HepG2 (cell line): ENCODE results near the gene COCH. TPM values are rescaled to one million over a fixed set of nuclear protein-coding genes. Genes with fewer than 3 reads are reported as not detected.

ENCODE experiments used
- ATAC-seq: fragments of 200-7000 bp; cut with Tn5 transposase; 3 replicates; pipeline ENCODE4 v1.9.1; 2020; ENCODE audit warnings: mild to moderate bottlenecking, moderate library complexity
- BruUV-seq: library from RNA; stranded (reverse); fragments of 400-500 nt; replicated peaks from 2 replicates; lab custom pipeline; 2021; lab: Mats Ljungman, UMichigan
- CTCF ChIA-PET: fragments of 300-600 bp; formaldehyde crosslinking; extraction: SDS; loops from one replicate; lab custom pipeline; 2021; ENCODE audit warnings: low total read pairs, inconsistent platforms, low intra/inter-chr PET ratio; lab: Yijun Ruan, JAX
- POLR2A ChIA-PET: fragments of 350-600 bp; sonication (Branson Sonifier 250); formaldehyde crosslinking; loops from one replicate; lab custom pipeline; 2020; ENCODE audit warnings: antibody characterized with exemption, inconsistent platforms; lab: Yijun Ruan, JAX
- DNase-seq: peaks from one replicate; pipeline ENCODE4 v3.0.0-alpha.2; 2015; ENCODE audit warnings: low spot score
- FAIRE-seq: peaks from 3 replicates; lab custom pipeline; 2011; peaks lifted over from hg19 to GRCh38; lab: Jason Lieb, UNC
- H2AFZ ChIP-seq: one replicate; pipeline ENCODE4 v1.6.1; 2011; ENCODE audit warnings: low read length, inconsistent platforms
- H3K27ac ChIP-seq: fragments of 300-600 bp; 3 replicates; pipeline ENCODE4 v1.8.0; 2011; ENCODE audit warnings: mixed run types, mild to moderate bottlenecking, mixed read lengths, low read length, inconsistent platforms; ENCODE audit not compliant: insufficient read depth; ENCODE audit errors: extremely low read length
- H3K27me3 ChIP-seq, 2 experiments: fragments of 200-600 bp in 1 of 2; 2 replicates in 1 of 2; 3 replicates in 1 of 2; pipeline versions ENCODE4 v1.6.0 to v1.8.0; 2011; ENCODE audit warnings: low read length in 2 of 2, mild to moderate bottlenecking in 2 of 2, moderate library complexity in 2 of 2, inconsistent platforms in 1 of 2; ENCODE audit not compliant: insufficient read depth in 2 of 2, control insufficient read depth in 1 of 2
- H3K36me3 ChIP-seq, 2 experiments: fragments of 200-600 bp in 1 of 2; replicated peaks in 1 of 2; 2 replicates in 1 of 2; 3 replicates in 1 of 2; pipeline versions ENCODE4 v1.5.1 to v1.8.0; 2011; ENCODE audit warnings: low read length in 2 of 2, inconsistent platforms in 1 of 2; ENCODE audit not compliant: insufficient read depth in 2 of 2, control insufficient read depth in 1 of 2
- H3K4me1 ChIP-seq: 2 replicates; pipeline ENCODE4 v1.5.1; 2012; ENCODE audit warnings: low read length, inconsistent platforms; ENCODE audit not compliant: insufficient read depth
- H3K4me2 ChIP-seq: 2 replicates; pipeline ENCODE4 v1.6.0; 2011; ENCODE audit warnings: low read depth, low read length, inconsistent platforms
- H3K4me3 ChIP-seq, 3 experiments: fragments of 200-600 bp in 1 of 3; sonication (generic), shearing (Covaris generic) in 1 of 3; replicated peaks in 1 of 3; 2 replicates each; pipeline ENCODE4 v1.5.1; 2011 to 2016; ENCODE audit warnings: low read length in 3 of 3, inconsistent platforms in 2 of 3, low read depth in 2 of 3, mild to moderate bottlenecking in 2 of 3, control low read depth in 1 of 3, mixed read lengths in 1 of 3; ENCODE audit not compliant: insufficient read depth in 1 of 3
- H3K79me2 ChIP-seq: one replicate; pipeline ENCODE4 v1.6.1; 2011; ENCODE audit warnings: low read length, inconsistent platforms; ENCODE audit not compliant: insufficient read depth
- H3K9ac ChIP-seq: 2 replicates; pipeline ENCODE4 v1.6.0; 2011; ENCODE audit warnings: mild to moderate bottlenecking, low read depth, low read length, inconsistent platforms; ENCODE audit not compliant: insufficient read depth
- H3K9me3 ChIP-seq: 2 replicates; pipeline ENCODE4 v1.5.1; 2012; ENCODE audit warnings: mild to moderate bottlenecking, low read length
- H4K20me1 ChIP-seq: 2 replicates; pipeline ENCODE4 v1.6.0; 2011; ENCODE audit warnings: inconsistent platforms, mild to moderate bottlenecking, low read length, moderate library complexity; ENCODE audit not compliant: insufficient read depth
- AGO2 ChIP-seq: fragments of 200-400 bp; formaldehyde crosslinking; optimal IDR thresholded peaks from 2 replicates; pipeline ENCODE3; 2017; ENCODE audit warnings: mild to moderate bottlenecking, low read depth, low read length, moderate library complexity
- ARNTL ChIP-seq: sonication (generic); formaldehyde crosslinking; IDR thresholded peaks from 2 replicates; pipeline ENCODE4 v1.4.0; 2020; ENCODE audit warnings: mild to moderate bottlenecking, missing genetic modification reagents
- NFYB ChIP-seq: sonication (generic); formaldehyde crosslinking; IDR thresholded peaks from 2 replicates; pipeline ENCODE4 v1.4.0; 2020; ENCODE audit warnings: missing genetic modification reagents
- NPAS2 ChIP-seq: sonication (generic); formaldehyde crosslinking; IDR thresholded peaks from 2 replicates; pipeline ENCODE4 v1.8.0; 2022; ENCODE audit warnings: mild to moderate bottlenecking, missing genetic modification reagents, borderline replicate concordance
- POLR2AphosphoS2 ChIP-seq: IDR thresholded peaks from 2 replicates; pipeline ENCODE4 v1.6.1; 2011; ENCODE audit warnings: low read depth, low read length, improper control_type of control experiment
- REXO4 ChIP-seq: sonication (generic); formaldehyde crosslinking; IDR thresholded peaks from 2 replicates; pipeline ENCODE4 v1.8.0; 2022; ENCODE audit warnings: missing genetic modification reagents, mild to moderate bottlenecking, borderline replicate concordance
- RXRA ChIP-seq: sonication (generic); formaldehyde crosslinking; IDR thresholded peaks from 2 replicates; pipeline ENCODE4 v1.5.1; 2020; ENCODE audit warnings: missing genetic modification reagents
- SIX4 ChIP-seq: sonication (generic); formaldehyde crosslinking; IDR thresholded peaks from 2 replicates; pipeline ENCODE4 v1.4.0; 2020; ENCODE audit warnings: missing genetic modification reagents
- SOX5 ChIP-seq: IDR thresholded peaks from 2 replicates; pipeline ENCODE4 v1.6.1; 2016; ENCODE audit warnings: borderline replicate concordance
- ZBTB21 ChIP-seq: sonication (generic); formaldehyde crosslinking; IDR thresholded peaks from 2 replicates; pipeline ENCODE4 v1.4.0; 2020; ENCODE audit warnings: missing genetic modification reagents
- ZFX ChIP-seq: sonication (generic); formaldehyde crosslinking; IDR thresholded peaks from 2 replicates; pipeline ENCODE4 v1.4.0; 2020; ENCODE audit warnings: mild to moderate bottlenecking, low read depth, missing genetic modification reagents, moderate library complexity
- ZIK1 ChIP-seq: sonication (generic); formaldehyde crosslinking; IDR thresholded peaks from 2 replicates; pipeline ENCODE4 v1.5.0; 2020; ENCODE audit warnings: mild to moderate bottlenecking, low read depth, missing genetic modification reagents, borderline replicate concordance
- ZMYM4 ChIP-seq: sonication (generic); formaldehyde crosslinking; IDR thresholded peaks from 2 replicates; pipeline ENCODE4 v1.8.1; 2023; ENCODE audit warnings: mild to moderate bottlenecking, missing genetic modification reagents
- ZNF138 ChIP-seq: sonication (generic); formaldehyde crosslinking; IDR thresholded peaks from 2 replicates; pipeline ENCODE4 v1.5.0; 2020; ENCODE audit warnings: mild to moderate bottlenecking, low read depth, missing genetic modification reagents
- ZNF30 ChIP-seq: sonication (generic); formaldehyde crosslinking; IDR thresholded peaks from 2 replicates; pipeline ENCODE4 v1.5.0; 2020; ENCODE audit warnings: mild to moderate bottlenecking, missing genetic modification reagents
- ZNF33B ChIP-seq: sonication (generic); formaldehyde crosslinking; IDR thresholded peaks from 2 replicates; pipeline ENCODE4 v1.5.1; 2020; ENCODE audit warnings: mild to moderate bottlenecking, missing genetic modification reagents
- ZNF468 ChIP-seq: sonication (generic); formaldehyde crosslinking; IDR thresholded peaks from 2 replicates; pipeline ENCODE4 v1.8.0; 2022; ENCODE audit warnings: mild to moderate bottlenecking, moderate library complexity, missing genetic modification reagents
- ZNF644 ChIP-seq: IDR thresholded peaks from 2 replicates; pipeline ENCODE4 v1.6.1; 2016; ENCODE audit warnings: low read depth
- WGBS: methylation state at CpG from one replicate; pipeline ENCODE4 v1.1.6; 2017; ENCODE audit warnings: low lambda C conversion rate; 5-methylcytosine and 5-hydroxymethylcytosine counted together
- in situ Hi-C: cut with HindIII; loops from 2 replicates; pipeline ENCODE4 v1.10.0; 2017; ENCODE audit warnings: low pct_unique_long_range_greater_than_20kb; ENCODE audit not compliant: extremely low pct_ligation_motif_present
- intact Hi-C: fragments of 100-400 bp; cut with micrococcal nuclease; formaldehyde crosslinking; loops from one replicate; pipeline ENCODE4 v1.10.0; 2022; ENCODE audit not compliant: unreplicated experiment
- polyA plus RNA-seq, 8 experiments: library from polyadenylated mRNA; depleted of rRNA in 3 of 8; stranded (reverse) in 7 of 8; unstranded in 1 of 8; fragments of >200 nt; fragmentation: Illumina TruSeq in 4 of 8; extraction: Trizol in 4 of 8; gene quantifications; 2 replicates each; pipeline versions ENCODE4 v1.2.1 to v1.2.3, GENCODE V29; 2011 to 2016; ENCODE audit warnings: low read depth in 4 of 8, missing spikeins in 1 of 8, mixed read lengths in 1 of 8; ENCODE audit not compliant: insufficient read depth in 1 of 8
- total RNA-seq, 5 experiments: library from RNA; depleted of rRNA; stranded (reverse); fragments of >200 nt; fragmentation: Illumina TruSeq; extraction: Trizol; gene quantifications; 2 replicates each; pipeline ENCODE4 v1.2.3, GENCODE V29; 2016; ENCODE audit warnings: low read depth in 1 of 5
- TF ChIP-seq, protein P1 (sequence below): sonication (generic); formaldehyde crosslinking; IDR thresholded peaks from 2 replicates; pipeline ENCODE4 v1.5.0; 2020; ENCODE audit warnings: mild to moderate bottlenecking, low read depth, missing genetic modification reagents, borderline replicate concordance
- TF ChIP-seq, protein P2 (sequence below): sonication (generic); formaldehyde crosslinking; IDR thresholded peaks from 2 replicates; pipeline ENCODE4 v1.5.1; 2020; ENCODE audit warnings: mild to moderate bottlenecking, missing genetic modification reagents
- TF ChIP-seq, protein P3 (sequence below): sonication (generic); formaldehyde crosslinking; IDR thresholded peaks from 2 replicates; pipeline ENCODE4 v1.5.0; 2020; ENCODE audit warnings: missing genetic modification reagents

The COCH gene
- total and polyA plus RNA-seq, 2 of the 13 experiments (the other 11 are each of a cell fraction or from before 2014, with no cell fraction given), result 78.2 to 79.3 TPM

DNA sequence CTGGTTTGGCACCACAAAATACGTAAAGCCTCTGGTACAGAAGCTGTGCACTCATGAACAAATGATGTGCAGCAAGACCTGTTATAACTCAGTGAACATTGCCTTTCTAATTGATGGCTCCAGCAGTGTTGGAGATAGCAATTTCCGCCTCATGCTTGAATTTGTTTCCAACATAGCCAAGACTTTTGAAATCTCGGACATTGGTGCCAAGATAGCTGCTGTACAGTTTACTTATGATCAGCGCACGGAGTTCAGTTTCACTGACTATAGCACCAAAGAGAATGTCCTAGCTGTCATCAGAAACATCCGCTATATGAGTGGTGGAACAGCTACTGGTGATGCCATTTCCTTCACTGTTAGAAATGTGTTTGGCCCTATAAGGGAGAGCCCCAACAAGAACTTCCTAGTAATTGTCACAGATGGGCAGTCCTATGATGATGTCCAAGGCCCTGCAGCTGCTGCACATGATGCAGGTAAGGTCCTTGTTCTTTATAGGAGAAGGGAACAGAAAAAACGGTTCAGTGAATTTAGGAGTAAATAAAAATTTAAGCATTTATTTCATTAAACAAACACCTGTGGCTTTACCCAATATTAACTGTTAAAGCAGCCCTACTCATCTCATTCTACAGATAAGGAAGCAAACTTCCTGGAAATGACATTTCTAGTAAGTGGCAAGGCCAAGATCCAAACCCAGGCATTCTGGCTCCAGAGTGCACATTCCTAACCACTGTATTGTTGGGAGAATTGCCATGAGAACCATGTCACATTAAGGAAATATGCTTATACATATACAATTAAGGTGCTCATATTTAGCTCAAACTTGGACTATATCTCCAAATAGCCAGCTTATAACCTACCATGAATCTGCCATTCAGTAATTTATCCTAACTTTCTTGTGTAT is 11.7 kb downstream of the COCH start:
- in situ Hi-C loops (no loop called here), intact Hi-C loops (no loop called here)
- H2AFZ ChIP-seq, result no peak overlapping the region
- BruUV-seq, result no TSS peak
- peaks cover 24% of the 10 kb centered on the region for H3K4me1 ChIP-seq
- DNase-seq (no peak), ATAC-seq (peak; percentile 19), FAIRE-seq (no peak)
- no peaks in the 10 kb centered on the region for H3K79me2 ChIP-seq
- no peak overlapping the region for H3K4me3 ChIP-seq
- ChIA-PET POLR2A (interaction anchor here (1.1 kb wide), 1 partner anchor 12 kb away, joined by 4 read pairs; no protein-coding TSS in a partner anchor), CTCF (no interaction called here)
- H3K9me3 ChIP-seq, result no peaks in the 10 kb centered on the region
- H3K36me3 ChIP-seq, result peaks cover 0 to 2% of the 10 kb centered on the region in 2 experiments; a peak in 1 of 5 replicates
- WGBS, result 97% methylated on average over 7 of the region's 7 CpGs
- H3K27ac ChIP-seq, result no peak overlapping the region
- H3K9ac ChIP-seq, result no peak overlapping the region
- H3K4me2 ChIP-seq, result no peak overlapping the region
- H4K20me1 ChIP-seq, result no peaks in the 10 kb centered on the region
- H3K27me3 ChIP-seq, result no peaks in the 10 kb centered on the region
- TF ChIP-seq ZNF30, result 0 out of 2 replicates have a peak, but pooled peaks have one; percentile 49
- 0 out of 2 replicates have a peak, but pooled peaks have one; percentile 23 for TF ChIP-seq ZMYM4
- no peak for TF ChIP-seq ARNTL
- TF ChIP-seq SOX5 (CRISPR knock-in tag), result no peak
- TF ChIP-seq NFYB, result no peak
- TF ChIP-seq AGO2, result peak; percentile 8
- 0 out of 2 replicates have a peak, but pooled peaks have one; percentile 29 for TF ChIP-seq POLR2AphosphoS2
- TF ChIP-seq SIX4 (CRISPR knock-in tag), result no peak
- TF ChIP-seq, protein P1, sequence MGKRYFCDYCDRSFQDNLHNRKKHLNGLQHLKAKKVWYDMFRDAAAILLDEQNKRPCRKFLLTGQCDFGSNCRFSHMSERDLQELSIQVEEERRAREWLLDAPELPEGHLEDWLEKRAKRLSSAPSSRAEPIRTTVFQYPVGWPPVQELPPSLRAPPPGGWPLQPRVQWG (CRISPR knock-in tag), result no peak
- TF ChIP-seq ZFX, result no peak
- no peak for TF ChIP-seq ZIK1
- 0 out of 2 replicates have a peak, but pooled peaks have one; percentile 29 for TF ChIP-seq ZNF468
- TF ChIP-seq ZBTB21 (CRISPR knock-in tag), result no peak
- TF ChIP-seq REXO4 (CRISPR knock-in tag), result peak; percentile 59; the same call in 1 of the 2 replicates
- TF ChIP-seq, protein P2, sequence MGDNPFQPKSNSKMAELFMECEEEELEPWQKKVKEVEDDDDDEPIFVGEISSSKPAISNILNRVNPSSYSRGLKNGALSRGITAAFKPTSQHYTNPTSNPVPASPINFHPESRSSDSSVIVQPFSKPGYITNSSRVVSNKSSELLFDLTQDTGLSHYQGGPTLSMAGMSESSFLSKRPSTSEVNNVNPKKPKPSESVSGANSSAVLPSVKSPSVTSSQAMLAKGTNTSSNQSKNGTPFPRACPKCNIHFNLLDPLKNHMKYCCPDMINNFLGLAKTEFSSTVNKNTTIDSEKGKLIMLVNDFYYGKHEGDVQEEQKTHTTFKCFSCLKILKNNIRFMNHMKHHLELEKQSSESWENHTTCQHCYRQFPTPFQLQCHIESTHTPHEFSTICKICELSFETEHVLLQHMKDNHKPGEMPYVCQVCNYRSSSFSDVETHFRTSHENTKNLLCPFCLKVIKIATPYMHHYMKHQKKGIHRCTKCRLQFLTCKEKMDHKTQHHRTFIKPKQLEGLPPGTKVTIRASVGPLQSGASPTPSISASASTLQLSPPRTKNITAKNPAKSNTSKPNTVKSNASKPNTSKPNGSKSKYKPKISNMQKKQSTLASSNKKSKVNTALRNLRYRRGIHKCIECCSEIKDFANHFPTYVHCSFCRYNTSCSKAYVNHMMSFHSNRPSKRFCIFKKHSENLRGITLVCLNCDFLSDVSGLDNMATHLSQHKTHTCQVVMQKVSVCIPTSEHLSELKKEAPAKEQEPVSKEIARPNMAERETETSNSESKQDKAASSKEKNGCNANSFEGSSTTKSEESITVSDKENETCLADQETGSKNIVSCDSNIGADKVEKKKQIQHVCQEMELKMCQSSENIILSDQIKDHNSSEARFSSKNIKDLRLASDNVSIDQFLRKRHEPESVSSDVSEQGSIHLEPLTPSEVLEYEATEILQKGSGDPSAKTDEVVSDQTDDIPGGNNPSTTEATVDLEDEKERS (CRISPR knock-in tag), result no peak
- no peak for TF ChIP-seq ZNF33B
- TF ChIP-seq ZNF644 (CRISPR knock-in tag), result no peak
- TF ChIP-seq NPAS2, result no peak
- TF ChIP-seq ZNF138 (CRISPR knock-in tag), result no peak
- no peak for TF ChIP-seq RXRA (CRISPR knock-in tag)
- TF ChIP-seq, protein P3, sequence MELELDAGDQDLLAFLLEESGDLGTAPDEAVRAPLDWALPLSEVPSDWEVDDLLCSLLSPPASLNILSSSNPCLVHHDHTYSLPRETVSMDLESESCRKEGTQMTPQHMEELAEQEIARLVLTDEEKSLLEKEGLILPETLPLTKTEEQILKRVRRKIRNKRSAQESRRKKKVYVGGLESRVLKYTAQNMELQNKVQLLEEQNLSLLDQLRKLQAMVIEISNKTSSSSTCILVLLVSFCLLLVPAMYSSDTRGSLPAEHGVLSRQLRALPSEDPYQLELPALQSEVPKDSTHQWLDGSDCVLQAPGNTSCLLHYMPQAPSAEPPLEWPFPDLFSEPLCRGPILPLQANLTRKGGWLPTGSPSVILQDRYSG (CRISPR knock-in tag), result no peak
